SHP77 treated with DMSO at 0.1 percent for 48 hours (cell line): ENCODE data around the gene PDE4D.
"Not testable (repeated sequence)": the region's sequence is repeated elsewhere in the genome, so short reads cannot be mapped to it uniquely, and the experiment has no call there.

ENCODE experiments used
- DNase-seq: peaks from one replicate; lab custom pipeline; 2025; lab: John Stamatoyannopoulos, UW

Gene PDE4D

DNA sequence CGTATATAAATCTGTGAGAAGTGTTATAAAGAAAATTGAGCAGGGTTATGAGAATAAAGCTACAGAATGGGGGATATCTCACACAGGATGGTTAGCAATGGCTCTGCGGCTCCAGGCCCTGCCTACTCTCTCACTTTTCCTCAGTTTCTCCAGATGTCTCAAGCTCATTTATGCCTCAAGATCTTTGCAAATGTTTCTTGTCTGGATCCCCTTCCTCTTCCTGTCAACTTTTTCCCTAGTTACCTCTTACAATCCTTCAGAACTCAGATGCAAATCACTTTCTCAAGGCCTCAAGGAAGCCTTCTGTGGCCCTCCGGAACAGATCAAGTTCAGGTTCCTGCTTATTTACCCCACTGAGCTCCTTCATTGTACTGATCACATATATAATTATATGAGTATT, 924.3 kb downstream of the PDE4D start:
- DNase-seq, result no peak

DNA sequence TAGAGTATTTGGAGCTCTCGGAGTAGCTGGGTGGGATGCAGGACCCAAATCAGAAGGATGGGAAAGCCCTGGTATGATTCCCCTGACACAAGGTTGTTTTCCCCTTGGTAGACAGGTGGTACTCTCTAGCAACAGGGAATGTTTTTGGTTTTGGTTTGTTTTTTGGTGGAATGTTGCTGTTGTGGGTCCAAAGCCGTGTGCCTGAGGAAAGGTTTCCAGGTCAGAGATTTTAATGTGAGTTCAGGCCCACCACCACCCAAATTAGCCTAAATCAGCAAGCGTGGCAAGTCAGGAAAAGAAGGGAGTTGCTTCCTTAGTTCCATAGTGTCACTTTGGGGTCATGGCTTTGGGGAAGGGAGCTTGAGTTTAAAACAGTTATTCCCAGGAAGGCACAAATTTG, 925.2 kb downstream of the PDE4D start:
- DNase-seq, result no peak

DNA sequence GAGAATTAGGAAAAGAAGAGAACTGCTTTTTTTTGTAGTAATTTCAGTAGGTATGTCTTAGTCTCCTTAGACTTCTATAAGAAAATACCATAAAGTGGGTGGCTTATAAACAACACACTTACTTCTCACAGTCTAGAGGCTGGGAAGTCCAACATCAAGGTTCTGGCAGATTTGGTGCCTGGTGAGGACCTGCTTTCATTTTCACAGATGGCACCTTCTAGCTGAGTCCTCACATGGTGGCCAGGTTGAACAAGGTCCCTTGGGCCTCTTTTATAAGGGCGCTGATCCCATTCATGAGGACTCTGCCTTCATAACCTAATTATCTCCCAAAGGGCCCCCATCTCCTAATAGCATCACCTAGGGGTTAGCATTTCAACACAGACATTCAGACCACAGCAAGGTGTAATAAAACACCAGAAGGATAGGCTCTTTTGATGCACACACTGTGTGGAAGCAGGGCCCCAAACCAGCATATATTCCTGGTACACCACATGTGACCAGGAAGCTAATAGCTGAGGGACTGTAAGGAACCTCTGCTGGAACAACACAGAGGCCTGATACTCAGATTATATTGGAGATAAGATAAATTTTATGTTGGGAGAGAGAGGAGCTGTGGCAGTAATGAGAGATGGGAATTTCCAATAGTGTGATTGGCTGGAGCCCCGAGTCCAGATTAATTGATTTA, 925.8 kb downstream of the PDE4D start:
- no peak for DNase-seq

DNA sequence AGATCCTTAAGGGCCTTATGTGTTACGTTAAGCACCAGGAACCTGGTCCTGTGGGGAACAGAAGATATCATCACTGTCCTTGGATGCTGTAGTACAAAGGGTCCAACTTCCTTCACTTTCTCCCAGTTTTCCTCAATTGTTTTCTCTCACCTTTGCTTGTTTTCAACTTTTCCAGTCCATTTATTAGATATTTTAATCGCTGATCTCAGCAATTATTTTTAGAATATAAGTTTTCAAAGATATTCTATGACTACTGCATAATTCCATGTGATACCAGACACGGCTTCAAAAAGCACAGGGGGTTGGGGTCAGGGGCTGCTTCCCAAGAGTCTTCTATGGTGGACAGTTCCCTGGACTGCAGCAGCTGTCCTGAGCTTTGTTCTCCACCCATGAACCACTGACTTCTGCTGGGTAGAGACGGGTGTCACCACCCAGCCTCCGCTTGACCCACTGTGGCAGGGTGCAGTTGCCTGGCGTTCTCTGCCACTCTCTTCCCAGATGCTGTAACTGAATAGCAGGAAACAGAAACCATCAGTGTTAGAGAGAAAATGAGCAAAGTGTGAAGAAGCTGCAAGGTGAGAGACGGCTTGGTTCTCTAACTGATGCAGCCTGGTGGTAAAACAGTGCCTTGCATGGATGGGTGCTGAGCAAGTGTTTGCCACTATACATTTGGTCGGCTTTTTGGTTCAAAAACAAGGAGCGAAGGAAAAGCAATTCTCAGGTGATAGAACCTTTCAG, 927.7 kb downstream of the PDE4D start:
- no peak for DNase-seq

DNA sequence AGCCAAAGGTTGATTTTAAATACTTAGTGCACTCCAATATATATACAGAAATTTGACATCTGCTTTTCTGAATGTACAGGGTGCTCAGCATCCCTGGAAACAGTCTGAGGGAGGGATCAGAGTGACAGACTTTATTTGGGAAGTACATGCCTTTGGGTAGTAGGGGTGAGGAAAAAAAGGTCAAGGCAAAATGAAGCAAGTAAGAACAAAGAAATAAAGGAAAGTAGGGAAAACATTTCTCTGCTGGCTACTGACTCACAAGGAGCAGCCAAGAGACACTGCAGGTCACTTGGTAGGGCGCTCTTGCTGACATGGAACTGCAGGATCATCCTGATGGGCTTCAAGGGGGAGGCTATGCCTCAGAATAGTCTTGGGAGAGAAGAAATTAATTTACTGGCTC, 929.7 kb downstream of the PDE4D start:
- no peak for DNase-seq

DNA sequence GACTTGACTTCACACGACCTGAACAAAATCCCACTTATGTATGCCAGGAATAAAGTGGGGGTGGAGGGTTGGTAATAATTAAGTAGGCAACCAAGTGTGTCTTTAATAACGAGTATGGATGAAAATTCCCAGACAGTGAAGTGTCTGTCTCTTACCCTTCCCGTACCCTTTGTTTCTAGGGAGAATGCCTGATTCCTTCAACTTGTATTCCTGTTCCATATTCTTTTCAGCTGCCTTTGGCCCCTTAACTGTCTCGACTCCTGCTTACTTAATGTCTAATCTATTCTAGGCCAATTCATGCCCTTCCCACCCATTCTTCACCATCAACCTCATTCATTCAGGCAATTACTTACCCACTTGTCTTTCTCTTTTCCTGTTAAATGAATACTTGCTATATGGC, 930.2 kb downstream of the PDE4D start:
- DNase-seq, result no peak

DNA sequence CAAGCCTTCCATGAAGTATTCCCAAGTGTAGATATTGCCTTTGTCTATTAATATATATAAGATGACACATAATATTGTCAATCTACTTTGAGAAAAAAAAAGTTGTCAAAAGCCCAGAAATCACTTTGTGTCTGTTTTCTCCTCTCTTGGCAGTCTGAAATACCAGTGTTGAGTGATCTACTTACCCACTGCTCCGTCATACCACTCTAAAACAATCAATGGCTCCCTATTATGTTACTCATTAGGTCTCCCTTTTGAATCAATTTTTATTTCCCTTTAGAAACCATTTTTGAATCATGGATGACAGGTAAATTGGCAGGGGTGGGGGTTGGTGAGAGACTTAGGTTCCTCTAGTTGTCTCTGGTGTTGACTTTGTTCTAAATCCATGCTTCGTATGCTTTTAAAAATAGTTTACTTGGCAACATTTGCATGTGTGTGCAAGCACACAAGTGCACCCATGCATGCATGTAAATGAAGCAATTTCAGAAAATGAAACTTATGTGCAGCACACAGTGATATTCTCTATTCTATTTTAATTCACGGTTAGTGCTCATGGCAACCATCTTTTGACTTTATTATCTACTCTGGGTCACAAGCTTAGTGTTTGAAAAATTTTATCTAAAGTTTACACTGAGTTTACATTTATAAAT, 931.8 kb downstream of the PDE4D start:
- DNase-seq, result no peak

DNA sequence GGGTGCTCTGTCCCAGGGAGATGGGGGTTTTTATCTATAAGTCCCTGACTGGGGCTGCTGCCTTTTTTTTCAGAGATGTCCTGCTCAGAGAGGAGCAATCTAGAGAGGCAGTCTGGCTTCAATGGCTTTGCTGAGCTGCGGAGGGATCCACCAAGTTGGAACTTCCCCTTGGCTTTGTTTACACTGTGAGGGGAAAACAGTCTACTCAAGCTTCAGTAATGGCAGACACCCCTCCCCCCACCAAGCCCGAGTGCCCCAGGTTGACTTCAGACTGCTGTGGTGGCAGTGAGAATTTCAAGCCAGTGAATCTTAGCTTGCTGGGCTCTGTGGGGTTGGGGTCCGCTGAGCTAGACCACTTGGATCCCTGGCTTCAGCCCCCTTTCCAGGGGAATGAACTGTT, 934.8 kb downstream of the PDE4D start:
- DNase-seq, result no peak

DNA sequence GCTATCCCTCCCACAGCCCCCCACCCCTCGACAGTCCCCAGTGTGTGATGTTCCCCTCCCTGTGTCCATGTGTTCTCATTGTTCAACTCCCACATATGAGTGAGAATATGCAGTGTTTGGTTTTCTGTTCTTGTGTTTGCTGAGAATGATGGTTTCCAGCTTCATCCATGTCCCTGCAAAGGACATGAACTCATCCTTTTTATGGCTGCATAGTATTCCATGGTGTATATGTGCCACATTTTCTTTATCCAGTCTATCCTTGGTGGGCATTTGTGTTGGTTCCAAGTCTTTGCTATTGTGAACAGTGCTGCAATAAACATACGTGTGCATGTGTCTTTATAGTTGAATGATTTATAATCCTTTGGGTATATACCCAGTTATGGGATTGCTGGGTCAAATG, 940.3 kb downstream of the PDE4D start:
- not testable (repeated sequence) for DNase-seq

DNA sequence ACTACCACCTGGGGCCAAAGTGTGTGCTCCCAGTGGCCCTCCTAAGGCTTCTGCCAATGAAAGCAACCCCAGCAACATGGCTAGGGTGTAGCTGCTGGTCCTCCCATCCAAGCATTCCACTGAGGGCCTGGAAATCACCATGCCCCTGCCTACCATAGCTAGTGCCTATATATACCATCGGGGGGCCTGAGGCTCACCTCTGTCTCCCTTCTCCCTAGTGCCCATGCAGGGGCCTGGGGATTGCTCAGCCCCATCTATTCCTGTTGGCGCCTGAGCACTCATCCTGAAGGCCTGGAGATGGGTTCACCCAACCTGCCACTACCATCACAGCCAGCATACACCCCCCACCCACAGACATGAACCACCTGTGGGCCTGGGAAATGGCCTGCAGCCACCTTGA, 943.3 kb downstream of the PDE4D start:
- no peak for DNase-seq

DNA sequence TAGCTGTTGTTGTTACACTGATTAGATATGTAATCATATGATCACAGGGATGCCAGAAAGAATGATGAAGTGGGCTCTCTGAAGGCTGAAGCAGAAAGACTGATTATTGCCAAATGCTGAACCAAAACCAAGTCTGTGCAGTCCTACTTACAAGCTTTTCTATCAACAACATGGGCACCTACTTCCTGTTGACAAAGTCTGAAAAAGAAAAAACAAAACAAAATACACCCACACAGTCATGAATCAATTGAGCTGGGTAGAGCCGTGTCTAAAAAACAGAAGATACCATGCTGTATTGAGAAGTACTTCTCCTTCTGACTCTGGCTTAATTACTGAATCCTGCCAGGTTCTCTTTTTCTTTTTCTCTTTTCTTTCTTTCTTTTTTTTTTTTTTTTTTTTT, 947.3 kb downstream of the PDE4D start:
- DNase-seq, result no peak

DNA sequence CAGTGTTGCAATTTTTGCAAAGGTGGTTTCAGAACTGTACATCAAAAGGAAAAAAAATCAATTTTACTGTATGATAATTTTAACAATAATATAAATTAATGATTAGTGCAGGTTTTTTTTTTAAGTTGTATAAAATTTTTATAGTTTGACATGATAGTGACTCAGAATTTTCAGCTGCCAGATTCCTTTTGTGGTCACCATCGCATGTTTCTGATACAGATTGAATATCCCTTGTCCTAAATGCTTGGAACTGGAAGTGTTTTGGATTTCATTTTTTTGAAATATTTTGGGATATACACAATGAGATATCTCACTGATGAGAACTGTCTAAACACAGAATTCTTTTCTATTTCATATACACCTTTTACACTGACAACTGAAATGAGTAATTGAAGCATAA, 949.3 kb downstream of the PDE4D start:
- no peak for DNase-seq

DNA sequence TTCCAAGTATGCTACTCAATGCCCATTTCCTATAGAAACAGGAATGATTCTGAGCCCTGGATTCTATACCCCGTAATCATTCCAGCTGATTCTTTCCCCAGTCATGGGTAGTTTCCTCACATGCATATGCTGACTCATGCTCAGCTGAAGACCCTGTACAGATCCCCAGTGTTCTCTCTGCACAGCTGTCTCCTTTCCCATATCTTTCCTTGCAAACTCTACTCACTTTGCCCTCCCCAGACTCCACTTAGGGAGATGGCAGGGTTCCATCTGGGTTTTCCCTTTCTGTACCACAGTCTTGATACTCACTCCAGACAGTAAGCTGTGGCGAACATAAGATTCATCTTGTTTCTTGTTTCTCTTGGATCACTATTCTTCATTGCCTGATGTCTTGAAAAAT, 953.1 kb downstream of the PDE4D start:
- no peak for DNase-seq

DNA sequence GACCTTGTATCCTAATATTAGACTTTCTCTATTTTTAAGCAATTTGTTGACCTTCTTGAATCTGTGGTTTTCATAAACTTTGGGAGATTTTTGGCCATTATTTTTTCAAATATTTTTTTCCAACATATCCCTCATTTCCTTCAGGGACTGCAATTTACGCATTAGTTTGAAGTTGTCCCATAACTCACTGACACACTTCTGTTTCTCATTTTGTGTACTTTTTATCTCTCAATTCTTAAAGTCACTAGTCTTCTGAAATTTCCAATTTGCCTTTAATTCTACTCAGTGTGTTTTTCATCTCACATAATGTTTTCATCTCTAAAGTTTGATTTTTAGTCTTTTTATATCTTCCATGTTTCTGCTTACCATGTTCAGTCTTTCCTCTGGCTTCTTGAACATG, 953.9 kb downstream of the PDE4D start:
- no peak for DNase-seq

DNA sequence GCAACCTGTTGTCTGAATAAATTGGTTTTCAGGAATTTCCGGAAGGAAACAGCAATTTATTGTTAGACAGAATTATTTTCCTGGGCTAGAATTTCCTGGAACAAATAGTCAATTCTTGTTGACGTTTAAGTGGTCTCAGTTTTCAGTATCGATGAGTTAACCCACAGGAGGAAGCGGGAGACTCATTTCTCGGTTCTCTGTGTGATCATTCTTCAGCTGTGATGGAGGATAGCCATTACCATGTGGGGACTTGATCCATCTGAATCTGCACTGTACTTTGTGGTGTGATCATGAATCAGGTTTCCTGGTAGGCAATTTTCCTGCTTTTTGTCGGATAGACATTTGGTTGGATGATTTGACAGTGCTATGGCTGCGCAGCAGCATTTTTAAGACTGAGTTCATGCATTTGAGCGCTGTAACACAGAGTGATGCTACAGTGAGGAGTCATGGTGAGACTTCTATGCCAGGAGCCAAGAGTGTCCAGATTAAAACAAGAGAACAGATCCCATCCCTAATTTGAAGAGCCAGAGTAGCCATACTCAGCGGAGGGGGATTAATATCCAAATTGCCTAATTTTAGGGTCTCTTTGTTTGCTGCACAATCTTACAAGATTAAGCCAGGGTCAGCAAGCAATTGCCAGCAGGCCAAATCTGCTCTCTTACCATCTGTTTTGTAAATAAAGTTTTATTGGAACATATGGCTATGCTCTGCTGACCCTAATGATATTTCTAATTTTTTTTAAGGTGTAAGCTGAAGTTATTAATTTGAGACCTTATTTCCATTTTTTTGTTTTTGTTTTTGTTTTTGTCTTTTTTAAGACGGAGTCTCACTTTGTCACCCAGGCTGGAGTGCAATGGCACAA, 954.7 kb downstream of the PDE4D start:
- no peak for DNase-seq

DNA sequence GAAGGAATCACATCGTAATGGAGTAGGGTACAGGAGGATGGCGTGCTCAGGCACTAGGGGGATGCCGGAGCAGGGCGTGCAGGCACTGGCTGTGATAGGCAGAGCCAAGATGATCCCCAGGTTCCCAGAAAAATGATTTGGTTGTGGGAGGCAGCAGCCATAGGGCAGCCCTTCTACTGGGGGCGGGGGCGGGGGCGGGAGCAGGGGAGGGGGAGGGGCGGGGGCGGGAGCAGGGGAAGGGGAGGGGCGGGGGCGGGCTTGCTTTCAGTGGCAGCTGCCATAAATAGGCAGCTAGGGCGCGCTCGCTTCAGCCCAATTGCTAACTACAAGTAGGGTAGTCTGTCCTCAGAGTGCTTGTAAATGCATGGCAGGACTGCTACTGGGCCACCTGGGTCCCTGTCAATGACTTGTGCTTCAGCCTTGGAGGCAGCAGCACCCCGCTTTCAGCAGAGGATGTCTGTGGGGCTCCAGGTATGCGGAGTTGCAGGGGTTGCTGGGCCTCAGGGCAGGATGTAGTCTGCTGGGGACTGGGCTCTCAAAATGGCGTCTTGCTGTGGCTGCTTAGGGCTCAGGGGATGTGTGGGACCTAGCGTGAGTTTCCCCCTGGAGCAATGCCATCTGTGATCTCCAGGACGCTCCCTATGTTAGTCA, 956.4 kb downstream of the PDE4D start:
- no peak for DNase-seq

DNA sequence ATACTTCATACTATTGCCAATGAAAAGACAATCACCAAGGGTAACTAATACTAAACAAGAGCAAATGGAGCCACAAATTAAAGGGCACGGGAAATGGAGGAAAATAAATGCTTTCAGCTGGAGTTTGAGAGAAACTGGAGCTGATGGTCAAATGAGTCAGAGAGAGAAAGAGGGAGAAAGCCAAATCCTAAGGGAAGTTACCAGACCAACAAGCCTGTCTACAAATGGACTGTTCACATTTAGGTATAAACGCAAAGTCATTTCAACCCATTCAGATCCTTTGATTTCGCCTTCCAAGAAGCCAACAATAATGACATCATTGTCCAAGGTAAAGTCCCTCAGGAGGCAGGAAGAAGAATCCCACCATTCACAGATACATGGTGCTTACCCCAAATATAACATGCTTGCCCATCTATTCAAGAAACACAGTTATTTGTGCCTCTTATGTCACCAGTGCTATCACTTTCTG, 958.9 kb downstream of the PDE4D start:
- DNase-seq, result no peak

DNA sequence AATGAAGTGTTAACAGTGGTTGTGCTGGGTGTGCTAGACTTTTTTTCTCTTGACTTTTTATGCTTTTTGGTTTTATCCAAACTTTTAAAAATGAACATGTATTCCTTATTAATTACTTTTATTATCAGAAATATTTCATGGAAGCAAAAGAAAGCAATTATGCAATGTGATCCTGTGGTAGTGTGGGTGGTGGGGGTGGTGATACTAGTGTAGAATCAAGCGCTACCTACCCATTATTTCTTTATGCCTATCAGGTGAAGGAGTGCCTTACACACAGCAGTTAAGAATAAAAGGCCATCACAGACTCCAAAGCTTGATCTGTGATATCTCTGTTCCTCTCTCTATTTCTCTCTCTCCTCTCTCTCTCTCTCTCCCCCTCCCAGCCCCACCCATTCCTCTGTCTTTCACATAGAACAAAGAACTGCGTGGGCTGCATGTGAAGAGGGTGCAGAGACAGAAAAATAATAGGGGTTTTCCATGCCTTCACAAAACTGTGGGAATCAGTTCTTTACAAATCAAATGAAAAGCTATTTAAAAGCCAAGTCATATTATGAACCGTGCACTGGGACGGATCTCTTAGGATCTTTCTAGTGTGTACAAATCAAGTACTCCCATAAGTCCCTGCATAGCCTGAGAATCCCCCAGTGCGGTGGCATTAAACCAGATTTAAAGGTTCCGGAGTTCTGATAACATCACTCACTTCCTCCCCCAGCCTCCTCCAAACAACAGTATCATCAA, 959.5 kb downstream of the PDE4D start:
- no peak for DNase-seq

DNA sequence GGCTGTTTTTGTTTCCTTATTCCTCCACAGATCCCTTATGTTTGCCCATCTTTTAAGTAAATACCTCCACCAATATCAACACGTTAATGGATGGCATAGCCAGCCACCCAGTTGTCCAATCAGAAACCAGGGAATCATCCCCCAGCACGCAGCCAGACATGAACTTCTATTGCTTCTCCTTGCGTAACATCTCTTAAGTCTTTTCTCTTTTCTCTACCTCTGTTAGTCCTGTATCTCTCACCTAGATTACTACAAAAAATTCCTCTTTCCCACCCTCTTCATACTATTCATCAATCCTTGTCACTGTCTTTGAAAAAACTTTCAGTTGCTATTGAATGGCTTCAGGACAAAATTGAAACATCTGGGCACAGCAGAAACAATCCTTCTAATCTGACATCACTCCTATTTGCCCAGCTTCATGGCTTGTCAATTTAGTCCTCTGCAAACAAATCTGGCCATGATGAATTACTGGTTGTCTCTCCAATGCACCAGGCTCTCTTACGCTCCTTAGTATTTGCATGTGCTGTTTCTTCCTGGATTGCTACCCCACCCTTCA, 961.4 kb downstream of the PDE4D start:
- DNase-seq, result peak; percentile 87

DNA sequence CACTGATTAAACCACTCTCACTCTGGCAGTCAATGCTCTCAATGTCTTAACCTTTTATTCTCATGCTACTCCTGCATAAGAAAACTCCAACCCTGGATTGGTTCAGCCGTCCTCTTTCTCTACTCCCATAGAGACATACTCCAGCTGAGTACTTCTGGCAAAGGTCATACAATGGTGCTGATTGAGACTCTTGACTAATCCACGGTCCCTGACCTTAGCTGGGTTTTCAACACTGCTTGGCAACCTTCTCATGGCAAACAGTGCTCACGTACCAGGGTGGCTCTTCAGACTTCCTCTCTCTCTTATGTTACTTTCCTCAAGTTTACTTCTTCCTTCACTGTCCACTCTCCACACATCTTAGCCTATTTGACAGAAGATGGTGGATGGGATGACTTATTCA, 963.0 kb downstream of the PDE4D start:
- no peak for DNase-seq

DNA sequence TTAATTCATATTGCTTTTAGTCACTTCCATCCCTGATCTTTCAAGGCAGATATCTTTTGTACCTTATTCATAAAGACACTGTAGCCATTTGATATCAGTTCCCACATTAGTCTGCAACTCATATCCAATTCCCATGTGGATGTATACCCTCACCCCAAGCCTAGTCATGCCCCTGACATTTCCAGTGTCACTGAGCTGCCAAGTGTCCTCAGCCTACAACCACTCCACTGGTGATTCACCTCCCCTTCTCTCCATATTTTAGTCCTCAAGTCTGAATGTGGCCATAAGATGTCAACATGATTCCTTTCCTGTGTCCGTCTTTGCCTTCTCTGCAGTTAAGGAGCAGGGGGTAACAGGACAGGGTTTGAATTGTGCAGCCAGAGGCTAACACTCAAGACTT, 963.8 kb downstream of the PDE4D start:
- DNase-seq, result no peak
